Measurements from ENCODE around the gene ASTL. TPM values are rescaled to one million over a fixed set of nuclear protein-coding genes. Genes with fewer than 3 reads are reported as not detected.
"Not testable (repeated sequence)": the region's sequence is repeated elsewhere in the genome, so short reads cannot be mapped to it uniquely, and the experiment has no call there.

ASTL gene
- total RNA-seq, 1 donor from 2014 or later, result 0.28 TPM

DNA sequence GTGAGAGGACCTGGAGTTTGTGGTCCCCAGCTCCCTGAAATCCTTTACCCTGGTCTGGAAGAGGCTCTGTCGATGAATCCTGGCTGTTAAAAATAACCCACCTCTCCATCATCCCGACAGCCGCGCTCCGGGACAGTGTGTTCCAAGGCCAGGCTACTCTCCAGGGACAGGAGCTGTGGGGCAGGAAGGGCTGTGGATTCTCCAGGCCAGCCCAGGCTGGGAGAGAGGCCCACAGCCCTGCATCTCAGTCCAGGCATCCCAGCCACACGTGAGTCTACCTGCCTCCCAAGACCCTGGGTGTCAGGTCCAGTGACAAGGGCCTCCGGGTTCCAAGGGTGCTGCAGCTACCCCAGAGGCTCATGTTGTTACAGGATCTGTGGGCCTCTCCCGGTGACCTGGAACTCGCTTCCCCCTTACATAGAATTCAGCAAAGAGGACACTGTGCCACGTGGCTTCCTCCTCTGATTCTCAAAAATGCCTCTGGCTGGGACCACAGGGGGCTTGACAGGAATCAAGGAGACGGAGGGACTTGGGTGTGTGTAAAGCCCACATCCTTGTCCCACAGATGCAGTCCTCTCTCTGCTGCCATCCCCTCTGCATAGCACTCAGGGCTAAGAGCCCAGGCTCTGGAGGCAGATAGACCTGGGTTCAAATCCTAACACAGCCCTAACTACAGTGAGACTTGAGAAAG is 39.3 kb downstream of the ASTL start:
- ATAC-seq, result no peak

DNA sequence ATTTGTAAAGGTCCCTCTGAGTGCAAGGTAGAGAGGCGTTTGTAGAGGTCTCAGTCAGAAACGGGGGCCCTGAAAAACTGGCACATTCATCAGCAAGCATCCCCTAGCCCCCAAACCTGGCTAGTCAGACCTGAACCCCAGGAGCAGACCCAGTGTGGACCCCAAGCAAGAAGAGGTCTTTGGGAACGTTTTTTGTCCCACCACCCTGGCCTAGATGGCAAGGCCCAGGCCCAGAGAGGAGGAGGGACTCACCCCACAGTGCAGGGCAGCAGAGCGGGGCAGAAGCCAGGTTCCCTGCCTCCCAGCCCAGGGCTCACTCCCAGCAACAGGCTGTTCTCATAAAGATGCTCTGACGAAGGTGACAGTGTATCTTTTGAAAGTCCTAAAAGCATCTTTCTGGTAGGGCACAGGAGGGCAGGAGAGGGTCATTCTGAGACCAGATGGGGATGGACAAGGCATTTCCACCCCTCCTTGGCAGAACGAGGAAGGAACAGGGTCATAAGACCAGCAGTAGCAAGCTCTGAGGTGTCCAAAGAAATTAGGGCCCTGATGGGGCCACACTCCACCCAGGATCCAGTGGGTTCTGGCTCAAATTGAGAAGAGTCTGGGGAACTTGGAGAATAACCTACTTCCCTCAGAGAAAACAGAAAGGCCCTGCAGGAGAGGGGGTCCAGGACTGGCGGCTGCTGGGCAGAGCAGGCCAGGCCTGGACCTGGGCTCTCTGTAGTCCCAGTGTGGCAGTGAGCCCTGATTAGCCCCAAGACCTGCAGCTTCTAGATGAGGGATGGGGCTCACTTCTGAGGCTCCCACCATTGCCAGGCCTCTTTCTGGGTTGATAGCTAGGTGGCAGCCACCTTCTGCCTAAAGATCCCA is 40.1 kb downstream of the ASTL start:
- ATAC-seq, result no peak

DNA sequence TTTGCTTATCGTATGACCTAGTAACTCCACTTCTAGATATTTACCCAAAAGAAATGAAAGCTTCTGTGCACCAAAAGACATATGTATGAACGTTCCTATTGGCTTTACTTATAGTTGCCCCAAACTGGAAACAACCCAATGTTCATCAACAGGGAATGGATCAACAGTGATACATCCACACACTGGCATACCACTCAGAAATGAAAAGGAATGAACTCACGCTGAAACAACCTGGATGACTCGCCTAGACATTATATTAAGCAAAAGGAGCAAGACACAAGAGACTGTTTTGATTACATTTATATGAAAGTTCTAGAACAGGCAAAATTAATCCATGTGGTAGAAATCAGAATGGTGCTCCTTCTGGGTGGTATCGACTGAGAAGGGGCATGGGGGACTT is 40.9 kb downstream of the ASTL start:
- no peak for ATAC-seq

DNA sequence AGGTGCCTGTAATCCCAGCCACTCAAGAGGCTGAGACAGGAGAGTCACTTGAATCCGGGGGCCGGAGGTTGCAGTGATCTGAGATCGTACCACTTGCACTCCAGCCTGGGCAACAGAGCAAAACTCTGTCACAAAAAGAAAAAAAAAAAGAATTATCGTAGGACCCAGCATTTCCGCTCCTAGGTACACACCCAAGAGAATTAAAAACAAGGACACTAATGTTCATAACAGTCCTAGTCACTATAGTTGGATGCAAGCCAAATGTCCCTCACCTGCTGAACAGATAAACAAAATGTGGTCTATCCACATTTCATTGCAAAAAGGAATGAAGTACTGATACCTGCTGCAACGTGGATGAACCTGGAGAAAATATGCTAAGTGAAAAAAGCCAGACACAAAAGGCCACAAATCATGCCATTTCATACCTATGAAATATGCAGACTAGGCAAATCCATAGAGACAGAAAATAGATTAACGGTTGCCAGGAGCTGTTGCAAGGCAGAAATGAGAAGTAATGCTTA is 43.1 kb downstream of the ASTL start:
- no peak for ATAC-seq

DNA sequence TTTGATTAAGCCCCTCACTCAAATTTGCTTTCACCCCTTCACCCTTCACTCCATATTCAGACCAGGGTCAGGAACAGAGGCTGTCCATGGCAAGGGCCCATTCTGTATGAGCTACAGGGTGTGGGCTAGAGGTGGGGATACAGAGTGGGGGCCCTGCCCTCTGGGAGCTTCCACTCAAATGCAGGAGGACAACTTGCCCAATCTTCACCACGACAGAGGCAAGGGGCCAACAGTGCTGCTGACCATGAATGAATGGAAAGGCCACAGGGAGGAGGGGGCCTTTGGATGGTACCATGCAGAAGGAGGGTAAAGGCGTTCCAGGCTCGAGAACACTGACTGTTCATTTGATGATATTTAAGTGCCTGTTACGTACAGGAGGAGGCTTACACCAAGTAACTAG is 44.8 kb downstream of the ASTL start:
- no peak for ATAC-seq

DNA sequence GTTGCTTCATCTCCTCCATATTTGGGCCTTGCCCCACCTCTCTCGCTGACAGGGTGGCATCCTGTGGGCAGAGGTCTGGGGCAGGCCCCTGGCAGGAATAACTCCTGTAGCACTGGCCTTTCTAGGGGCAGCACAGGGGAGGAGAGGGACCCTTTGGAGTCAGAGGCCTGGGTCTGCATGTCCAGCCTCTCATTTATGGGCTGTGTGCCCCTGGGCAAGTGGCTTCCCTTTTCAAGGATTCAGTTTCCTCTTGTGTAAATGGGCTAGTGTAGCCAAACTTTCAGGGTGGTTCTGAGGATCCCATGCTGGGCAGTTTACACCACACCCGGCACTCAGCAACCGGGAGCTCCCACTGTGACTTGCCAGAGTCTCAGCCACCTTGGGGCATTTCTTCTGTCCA is 45.4 kb downstream of the ASTL start:
- no peak for ATAC-seq

DNA sequence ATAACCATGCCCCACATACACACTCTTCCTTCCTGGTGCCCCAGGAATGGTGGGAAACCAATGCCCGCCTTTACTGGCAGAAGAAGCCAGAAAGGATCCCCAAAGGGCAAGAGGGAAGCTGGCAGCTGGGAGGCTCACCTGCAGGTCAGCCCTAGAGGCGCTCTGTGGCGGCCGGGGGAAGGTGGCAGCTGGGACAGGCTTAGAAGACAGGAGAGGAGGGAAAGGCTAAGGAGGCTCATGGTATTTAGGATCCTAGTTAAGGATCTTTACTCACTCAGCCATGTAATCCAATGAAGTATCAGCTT is 45.8 kb downstream of the ASTL start:
- no peak for ATAC-seq

DNA sequence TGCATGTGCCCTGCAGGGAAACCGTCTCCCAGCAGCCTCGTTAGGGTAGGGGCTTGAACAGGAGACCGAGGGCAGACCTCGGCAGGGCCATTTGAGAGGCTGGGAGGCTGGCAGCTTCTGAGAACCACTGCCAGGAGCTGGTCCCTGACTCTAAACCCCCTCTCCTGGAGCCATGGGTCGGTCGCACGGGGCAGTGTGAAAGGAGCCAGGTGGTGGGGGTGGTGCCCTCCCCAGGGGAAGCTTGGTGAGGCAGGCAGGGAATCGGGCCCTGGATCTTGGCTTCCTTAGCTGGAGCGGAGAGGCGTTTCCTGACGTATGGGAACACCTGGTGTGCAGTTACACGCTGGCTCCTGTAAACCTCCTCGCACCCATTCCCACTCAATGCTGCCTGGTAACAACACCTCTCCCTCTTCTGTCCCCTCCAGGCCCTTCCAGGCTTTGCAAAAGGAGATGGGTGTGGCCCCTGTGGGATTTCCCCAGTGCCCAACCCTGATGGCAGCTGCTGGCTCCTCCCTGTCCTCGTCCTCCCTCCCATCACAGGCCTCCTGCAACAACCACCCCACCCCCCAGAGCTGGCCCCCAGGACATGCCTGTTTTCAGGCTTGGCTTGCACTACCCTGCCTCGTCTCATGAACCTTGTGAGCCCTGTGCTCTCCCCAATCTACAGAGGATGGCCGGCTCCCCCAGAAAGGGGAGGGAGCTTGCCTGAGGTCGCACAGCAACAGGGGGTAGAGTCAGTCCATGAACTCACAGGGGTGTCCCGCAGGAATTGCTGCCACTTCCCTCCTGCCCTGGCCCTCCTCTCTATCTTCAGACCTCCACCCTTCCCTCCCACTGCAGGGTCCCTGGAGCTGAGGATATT is 46.4 kb downstream of the ASTL start:
- peak; percentile 60 for ATAC-seq

DNA sequence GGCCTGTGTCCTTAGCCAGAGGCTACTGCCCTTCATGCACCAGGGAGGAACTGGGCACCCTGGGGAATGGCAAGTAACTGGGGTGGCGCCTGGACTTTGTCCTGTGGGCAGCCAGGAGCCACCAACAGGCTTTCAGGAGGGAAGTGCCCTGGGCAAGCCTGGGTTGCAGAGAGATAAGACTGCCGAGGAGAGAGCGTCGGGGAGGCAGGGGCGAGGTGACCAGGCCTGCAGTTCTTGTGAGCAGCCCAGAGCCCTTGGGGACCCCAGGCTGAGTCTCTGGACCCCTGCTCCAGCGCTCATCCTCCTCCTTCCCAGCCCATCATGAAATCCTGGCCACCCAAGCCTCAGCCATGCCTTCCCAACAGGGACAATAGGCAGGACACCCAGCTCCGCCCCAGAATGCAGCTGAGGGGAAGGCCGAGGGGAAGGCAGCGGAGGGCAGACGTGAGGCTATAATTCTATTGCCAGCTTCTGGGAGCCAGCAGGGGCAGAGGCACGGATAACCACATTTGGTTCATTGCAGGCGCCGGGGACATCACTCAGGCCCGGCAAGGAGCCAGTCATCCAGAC is 47.1 kb downstream of the ASTL start:
- no peak for ATAC-seq

DNA sequence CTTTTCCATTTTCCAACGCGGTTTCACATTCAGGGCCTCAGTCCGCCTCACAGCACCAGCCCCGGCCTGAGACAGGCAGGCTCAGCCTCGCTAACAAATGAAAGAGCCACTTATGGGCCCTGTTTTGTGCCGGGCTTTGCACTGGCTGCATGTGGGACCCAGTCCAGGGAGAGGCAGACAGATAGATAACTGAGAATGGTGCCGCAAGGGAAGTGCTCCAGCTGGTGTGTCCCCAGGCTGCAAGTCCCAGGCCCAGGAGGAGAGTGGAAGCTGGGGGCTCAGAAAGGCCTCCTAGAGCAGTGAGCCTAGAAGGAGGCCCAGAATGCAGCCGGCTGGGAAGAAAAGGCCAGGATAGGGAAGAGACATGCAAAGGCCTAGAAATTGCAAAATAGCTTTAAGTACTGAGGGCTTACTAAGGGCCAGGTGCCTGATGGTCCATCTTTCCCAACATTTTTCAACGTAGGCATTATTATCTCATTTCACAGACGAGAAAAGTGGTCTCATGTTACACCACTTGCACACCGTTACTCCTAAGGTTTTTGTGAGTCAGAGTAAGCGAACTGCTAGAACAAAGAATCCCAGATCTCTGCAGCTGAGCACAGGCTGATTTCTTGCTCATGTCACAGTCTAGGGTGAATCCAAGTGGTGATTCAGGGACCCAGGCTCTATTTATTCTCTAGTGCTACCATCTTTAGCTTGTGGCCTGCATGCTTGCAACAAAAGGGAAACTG is 47.9 kb downstream of the ASTL start:
- no peak for ATAC-seq

DNA sequence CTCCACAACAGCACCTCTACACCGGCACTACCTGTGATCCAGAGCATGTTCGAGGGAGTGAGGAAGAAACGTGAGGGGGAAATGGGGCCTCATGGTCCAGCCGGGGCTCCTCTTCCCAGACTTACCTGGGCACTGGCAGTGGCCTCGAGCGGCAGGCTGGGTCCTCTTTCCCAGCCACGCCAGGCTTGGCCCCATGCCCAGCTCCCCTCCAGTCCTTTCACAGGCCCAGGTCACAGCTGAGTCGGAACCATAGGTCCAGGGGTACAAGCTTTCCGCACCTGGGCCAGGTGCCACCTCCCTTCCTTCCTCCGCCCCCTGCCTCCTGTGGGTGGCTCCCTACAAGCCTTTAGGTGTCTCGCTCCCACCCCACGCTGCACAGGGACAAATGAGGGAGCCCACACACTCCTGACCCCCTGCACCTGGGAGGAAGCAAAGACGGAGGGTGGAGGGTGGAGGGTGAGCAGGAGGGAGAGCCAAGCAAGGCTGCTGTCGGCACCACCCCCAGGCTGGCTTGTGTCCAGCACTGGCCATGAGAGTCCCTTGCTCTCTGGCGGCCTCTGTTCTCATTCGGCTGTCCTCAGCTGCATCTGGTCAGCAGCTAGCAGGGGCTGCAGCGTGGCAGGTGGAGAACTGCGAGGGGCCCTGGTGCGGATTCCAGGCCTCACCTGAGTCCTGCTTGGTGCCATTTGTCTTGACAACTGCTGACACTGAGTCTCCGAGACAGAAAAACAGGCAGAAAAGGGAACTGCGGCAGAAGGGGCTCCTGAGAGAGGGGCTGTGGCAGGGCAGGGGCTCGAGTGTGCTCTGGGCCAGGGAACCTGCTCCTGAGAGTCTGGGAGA is 48.7 kb downstream of the ASTL start:
- no peak for ATAC-seq

DNA sequence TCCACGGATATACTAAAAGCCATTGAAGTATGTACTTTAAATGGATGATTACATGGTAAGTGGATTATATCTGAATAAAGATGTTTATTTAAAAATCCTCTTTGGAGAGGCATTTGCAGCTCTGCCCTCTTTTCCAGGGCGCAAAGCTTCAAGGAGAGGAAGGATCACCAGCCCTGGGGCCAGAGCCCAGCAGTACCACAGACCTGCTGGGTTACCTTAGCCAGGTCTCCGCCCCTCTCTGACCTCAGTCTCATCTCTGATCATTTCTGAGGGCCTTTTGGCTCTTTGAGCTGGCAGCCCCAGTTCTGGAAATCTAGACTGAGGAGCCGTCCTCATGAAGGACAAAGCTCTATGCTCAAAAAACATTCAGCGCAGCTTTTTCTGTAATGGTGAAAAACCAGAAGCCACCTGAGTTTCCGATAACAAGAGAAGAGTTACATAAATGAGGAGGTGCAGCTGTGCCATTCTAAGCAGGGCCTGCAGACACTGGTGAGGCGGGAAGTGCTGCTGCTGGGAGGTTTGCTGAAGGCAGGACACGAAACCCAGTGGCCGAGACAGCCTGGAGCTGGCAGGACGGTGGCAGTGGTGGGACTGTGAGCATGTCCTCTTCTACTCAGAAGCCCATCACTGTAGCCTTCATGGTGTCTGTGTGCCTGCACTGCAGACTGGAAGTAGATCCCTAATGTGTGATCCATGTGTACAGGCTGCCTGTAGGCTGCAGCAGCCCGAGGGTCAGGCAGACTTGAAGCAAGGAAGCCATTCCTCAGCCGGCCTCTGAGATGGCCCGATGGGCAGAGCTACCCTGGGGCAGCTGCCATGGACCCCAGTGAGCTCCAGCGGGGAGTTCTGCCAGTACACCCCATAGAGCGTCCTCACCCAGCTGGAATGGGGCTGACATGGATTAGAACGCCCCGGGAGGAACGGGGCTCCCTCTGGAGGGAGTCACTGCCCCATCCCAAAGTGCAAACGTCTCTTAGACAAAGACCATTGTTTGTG is 49.7 kb downstream of the ASTL start:
- no peak for ATAC-seq

DNA sequence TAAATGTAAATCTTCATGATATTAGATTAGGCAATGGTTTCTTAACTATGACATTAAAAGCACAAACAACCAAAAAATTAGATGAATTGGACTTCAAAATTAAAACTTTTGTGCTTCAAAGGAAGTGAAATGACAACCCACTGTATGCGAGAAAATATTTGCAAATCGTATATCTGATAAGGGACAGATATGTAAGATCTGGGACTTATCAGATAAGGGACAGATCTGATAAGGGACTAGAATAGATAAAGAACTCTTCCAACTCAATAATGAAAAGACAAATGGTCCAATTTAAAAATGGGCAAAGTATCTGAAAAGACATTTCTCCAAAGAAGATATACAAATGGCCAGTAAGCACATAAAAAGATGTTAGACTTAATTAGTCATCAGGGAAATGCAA is 51.2 kb downstream of the ASTL start:
- no peak for ATAC-seq

DNA sequence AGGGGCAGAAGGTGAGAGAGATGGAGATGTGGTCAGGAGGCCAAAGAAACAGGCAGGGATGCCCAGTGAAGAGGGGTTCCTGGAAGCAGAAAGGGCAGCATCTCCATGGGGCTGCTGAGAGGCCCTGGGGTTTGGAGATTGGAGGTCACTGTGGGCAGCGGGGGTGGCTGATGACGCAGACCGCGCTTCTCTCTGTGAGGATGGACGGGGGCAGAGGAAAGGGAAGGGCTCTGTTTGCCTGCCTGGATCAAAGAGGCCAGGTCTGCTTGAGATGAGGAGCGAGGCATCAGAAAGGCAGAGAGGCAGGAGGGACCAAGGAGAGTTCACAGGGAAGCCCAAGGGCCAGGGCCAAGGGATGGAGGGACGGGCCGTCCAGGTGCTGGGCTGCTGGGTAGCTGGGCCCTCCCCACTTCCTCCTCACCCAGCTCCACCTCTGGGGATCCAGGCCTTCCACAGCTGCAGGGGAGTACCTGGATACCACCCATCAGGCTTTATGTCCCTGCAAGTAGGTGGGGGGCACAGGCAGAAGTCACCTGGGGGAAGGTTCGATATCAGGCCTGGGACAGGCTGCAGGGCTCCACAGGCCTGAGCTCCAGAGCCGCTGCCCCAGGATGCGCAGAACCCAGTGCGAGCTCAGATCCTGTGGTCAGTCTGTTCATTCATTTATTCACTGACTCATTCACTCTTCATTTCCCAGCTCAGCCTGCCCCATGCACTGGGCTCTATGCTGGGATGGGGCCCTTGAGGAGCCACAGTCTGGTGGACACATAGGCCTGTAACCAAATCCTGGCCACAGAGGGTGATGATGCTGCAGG is 52.6 kb downstream of the ASTL start:
- no peak for ATAC-seq

DNA sequence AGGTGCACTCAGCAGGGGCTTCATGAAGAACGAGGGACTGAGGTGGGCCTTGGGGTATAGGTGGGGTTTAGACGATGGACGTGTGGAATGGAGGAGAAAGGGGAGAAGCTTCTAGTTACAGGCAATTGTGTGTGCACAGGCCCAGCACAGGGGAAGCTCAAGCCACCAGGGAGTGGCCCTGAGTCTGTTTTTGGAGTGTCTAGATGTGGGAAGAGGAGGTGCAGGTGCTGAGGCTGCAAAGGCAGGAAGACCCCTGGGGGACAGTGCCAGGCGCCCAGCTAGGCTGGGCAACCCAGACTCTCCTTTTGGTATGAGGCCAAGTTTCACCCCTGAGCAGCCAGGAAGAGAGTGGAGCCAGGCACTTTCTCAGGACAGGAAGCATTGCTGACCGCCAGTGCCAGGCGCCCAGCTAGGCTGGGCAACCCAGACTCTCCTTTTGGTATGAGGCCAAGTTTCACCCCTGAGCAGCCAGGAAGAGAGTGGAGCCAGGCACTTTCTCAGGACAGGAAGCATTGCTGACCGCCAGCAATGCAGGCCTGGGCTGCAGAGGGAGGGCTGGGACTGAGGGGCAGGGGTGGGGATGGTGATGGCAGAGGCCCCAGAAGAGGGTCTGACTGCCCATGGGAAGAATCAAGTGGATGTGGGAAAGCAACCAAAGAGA is 53.3 kb downstream of the ASTL start:
- not testable (repeated sequence) for ATAC-seq

DNA sequence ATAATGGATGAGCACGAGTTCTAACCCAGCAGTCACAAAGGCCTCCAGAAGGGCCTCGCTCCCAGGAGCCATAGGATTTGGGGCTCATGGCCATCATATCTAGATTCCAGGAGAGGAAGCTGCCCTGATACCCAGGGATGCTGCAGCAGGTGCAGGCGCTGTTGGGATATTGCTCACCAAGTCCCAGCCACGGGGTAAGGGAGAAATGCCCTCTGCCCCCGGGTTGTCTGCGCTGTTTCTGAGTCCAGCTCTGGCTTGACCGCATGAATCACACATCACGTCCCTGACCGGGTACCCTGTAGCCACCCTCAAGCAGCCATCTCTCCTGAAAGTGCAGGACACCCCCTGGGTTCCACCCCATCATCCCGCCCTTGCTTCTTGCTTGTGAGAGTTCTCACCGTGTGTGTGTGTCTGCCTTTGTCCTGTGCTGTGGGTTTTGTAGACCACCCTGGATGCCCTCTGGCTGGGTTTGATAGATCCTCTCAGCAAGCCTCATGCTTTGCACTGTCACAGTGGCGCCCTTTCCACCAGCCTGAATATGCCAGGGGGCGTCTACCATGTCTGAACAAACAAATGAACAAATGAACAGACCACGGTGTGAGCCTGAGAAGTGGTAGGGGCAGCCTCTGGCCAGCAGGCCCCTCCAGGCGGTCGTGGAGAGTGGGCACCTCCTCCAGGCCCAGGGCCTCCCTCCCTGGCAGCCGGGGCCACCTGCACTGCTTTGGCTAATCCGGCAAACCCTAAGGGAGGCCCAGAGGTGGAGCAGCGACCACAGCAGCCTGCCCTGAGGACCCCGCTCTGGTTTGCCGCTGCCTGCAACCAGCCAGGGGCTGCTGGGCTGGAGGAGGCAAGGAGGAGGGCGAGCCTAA is 54.1 kb downstream of the ASTL start:
- no peak for ATAC-seq
